ENCODE results near the gene PDE4A. TPM values are rescaled to one million over a fixed set of nuclear protein-coding genes. Genes with fewer than 3 reads are reported as not detected.

The PDE4A gene
- polyA plus RNA-seq, 4 donors = 2.0 to 3.8 (median 2.6) TPM

GRCh38 chr19:10505583-10506229, 85.4 kb downstream of the PDE4A start:
- DNase-seq (ENCODE audit: low read depth in 4 of 4, low spot score in 2 of 4) = no peak

GRCh38 chr19:10508036-10508435, 87.7 kb downstream of the PDE4A start:
- no peak for DNase-seq (ENCODE audit: low read depth in 4 of 4, low spot score in 2 of 4)

- DNase-seq (ENCODE audit: low read depth in 4 of 4, low spot score in 2 of 4) = no peak
Observed at GRCh38 chr19:10508707-10509106, 88.4 kb downstream of the PDE4A start.

GRCh38 chr19:10510301-10510802, 90.0 kb downstream of the PDE4A start:
- DNase-seq (ENCODE audit: low read depth in 4 of 4, low spot score in 2 of 4) = no peak

- no peak for DNase-seq (ENCODE audit: low read depth in 4 of 4, low spot score in 2 of 4)
Observed at GRCh38 chr19:10513223-10513622, 92.9 kb downstream of the PDE4A start.

GRCh38 chr19:10514211-10515145, 94.1 kb downstream of the PDE4A start:
- no peak for DNase-seq (ENCODE audit: low read depth in 4 of 4, low spot score in 2 of 4)

GRCh38 chr19:10516064-10516385, 95.7 kb downstream of the PDE4A start:
- no peak for DNase-seq (ENCODE audit: low read depth in 4 of 4, low spot score in 2 of 4)

GRCh38 chr19:10516671-10517286, 96.4 kb downstream of the PDE4A start:
- DNase-seq (ENCODE audit: low read depth in 4 of 4, low spot score in 2 of 4) = no peak

- DNase-seq (ENCODE audit: low read depth in 4 of 4, low spot score in 2 of 4) = no peak
Observed at GRCh38 chr19:10517361-10517759, 97.0 kb downstream of the PDE4A start, which contains the start of gene S1PR5. Gene S1PR5 (minus strand): TSS chr19:10517447. CDS start chr19:10515011, 2,436 bp downstream.

GRCh38 chr19:10517760-10518443, 97.6 kb downstream of the PDE4A start:
- DNase-seq (ENCODE audit: low read depth in 4 of 4, low spot score in 2 of 4) = no peak

- no peak for DNase-seq (ENCODE audit: low read depth in 4 of 4, low spot score in 2 of 4)
Observed at GRCh38 chr19:10518444-10519361, 98.4 kb downstream of the PDE4A start.

Other genes with a start within 250 kb of the PDE4A start
- 100 to 1,000 TPM in 2 of 4 donors, 10 to 100 TPM in 2; 80.7 to 129 (median 108) TPM for gene DNMT1, start 225.6 kb upstream of the PDE4A start, polyA plus RNA-seq (ENCODE audit: insufficient read length in 4 of 4)
- 10 to 100 TPM; 11.0 to 14.4 (median 13.1) TPM for gene S1PR2, start 189.2 kb upstream of the PDE4A start, polyA plus RNA-seq (ENCODE audit: insufficient read length in 4 of 4)
- gene MRPL4, start 168.3 kb upstream of the PDE4A start, polyA plus RNA-seq (ENCODE audit: insufficient read length in 4 of 4) = 10 to 100 TPM; 31.5 to 59.7 (median 48.7) TPM
- gene ICAM1, start 149.4 kb upstream of the PDE4A start, polyA plus RNA-seq (ENCODE audit: insufficient read length in 4 of 4) = 1 to 10 TPM; 5.5 to 7.3 (median 6.4) TPM
- gene ICAM4, start 133.6 kb upstream of the PDE4A start, polyA plus RNA-seq (ENCODE audit: insufficient read length in 4 of 4) = under 1 TPM; 0.28 to 0.81 (median 0.58) TPM
- under 1 TPM; 0.11 to 0.32 (median 0.23) TPM for gene ICAM5, start 130.6 kb upstream of the PDE4A start, polyA plus RNA-seq (ENCODE audit: insufficient read length in 4 of 4)
- 10 to 100 TPM in 1 of 4 donors, 1 to 10 TPM in 3; 2.8 to 11.8 (median 6.9) TPM for gene ZGLP1, start 110.7 kb upstream of the PDE4A start, polyA plus RNA-seq (ENCODE audit: insufficient read length in 4 of 4)
- 10 to 100 TPM; 16.2 to 28.3 (median 21.7) TPM for gene FDX2, start 104.5 kb upstream of the PDE4A start, polyA plus RNA-seq (ENCODE audit: insufficient read length in 4 of 4)
- 10 to 100 TPM; 22.2 to 45.2 (median 35.8) TPM for gene RAVER1, start 87.0 kb upstream of the PDE4A start, polyA plus RNA-seq (ENCODE audit: insufficient read length in 4 of 4)
- 10 to 100 TPM in 2 of 4 donors, 1 to 10 TPM in 2; 8.4 to 11.5 (median 10.4) TPM for gene ICAM3, start 80.9 kb upstream of the PDE4A start, polyA plus RNA-seq (ENCODE audit: insufficient read length in 4 of 4)
- 100 to 1,000 TPM in 3 of 4 donors, 10 to 100 TPM in 1; 95.0 to 174 (median 131) TPM for gene TYK2, start 40.0 kb upstream of the PDE4A start, polyA plus RNA-seq (ENCODE audit: insufficient read length in 4 of 4)
- gene CDC37, start 17.0 kb upstream of the PDE4A start, polyA plus RNA-seq (ENCODE audit: insufficient read length in 4 of 4) = 100 to 1,000 TPM; 137 to 181 (median 171) TPM
- 10 to 100 TPM; 73.7 to 86.7 (median 77.7) TPM for gene KEAP1, start 82.8 kb downstream of the PDE4A start, polyA plus RNA-seq (ENCODE audit: insufficient read length in 4 of 4)
- 1 to 10 TPM; 1.6 to 1.8 (median 1.8) TPM for gene S1PR5, start 96.9 kb downstream of the PDE4A start, polyA plus RNA-seq (ENCODE audit: insufficient read length in 4 of 4)
- 10 to 100 TPM; 26.7 to 37.1 (median 33.0) TPM for gene ATG4D, start 123.4 kb downstream of the PDE4A start, polyA plus RNA-seq (ENCODE audit: insufficient read length in 4 of 4)
- 10 to 100 TPM; 33.4 to 47.2 (median 37.2) TPM for gene KRI1, start 145.5 kb downstream of the PDE4A start, polyA plus RNA-seq (ENCODE audit: insufficient read length in 4 of 4)
- 10 to 100 TPM in 3 of 4 donors, 1 to 10 TPM in 1; 9.3 to 12.5 (median 10.8) TPM for gene CDKN2D, start 148.4 kb downstream of the PDE4A start, polyA plus RNA-seq (ENCODE audit: insufficient read length in 4 of 4)
- 10 to 100 TPM; 48.1 to 53.9 (median 53.4) TPM for gene AP1M2, start 166.8 kb downstream of the PDE4A start, polyA plus RNA-seq (ENCODE audit: insufficient read length in 4 of 4)
- 100 to 1,000 TPM; 181 to 206 (median 189) TPM for gene SLC44A2, start 205.0 kb downstream of the PDE4A start, polyA plus RNA-seq (ENCODE audit: insufficient read length in 4 of 4)
- 100 to 1,000 TPM; 227 to 357 (median 306) TPM for gene ILF3, start 233.8 kb downstream of the PDE4A start, polyA plus RNA-seq (ENCODE audit: insufficient read length in 4 of 4)

Data from left renal cortex interstitium (tissue), 4 donors.